Hepatocyte (in vitro differentiated cells): ENCODE data around the gene MBNL3.

Source experiments
- CTCF ChIP-seq: fragments of 200-600 bp; sonication (generic); IDR thresholded peaks from 2 replicates; pipeline ENCODE4 v1.5.1; 2016; ENCODE audit warnings: antibody characterized with exemption, mild to moderate bottlenecking; ENCODE audit not compliant: poor library complexity
- EZH2 ChIP-seq: fragments of 200-600 bp; sonication (generic); IDR thresholded peaks from 2 replicates; pipeline ENCODE4 v1.6.1; 2016; ENCODE audit warnings: antibody characterized with exemption, mild to moderate bottlenecking, borderline replicate concordance

GRCh38 chrX:132488180-132488705 is 595 bp downstream of the MBNL3 start:
- TF ChIP-seq CTCF = no peak
- TF ChIP-seq EZH2 = no peak
